Brain microvascular endothelial cell (primary cell): ENCODE data around the gene RBMS3.
A peak's percentile ranks its signal among the peaks of the same experiment; 100 is the strongest.
"Not testable (repeated sequence)": the region's sequence is repeated elsewhere in the genome, so short reads cannot be mapped to it uniquely, and the experiment has no call there.

Experiments used
- DNase-seq: peaks from one replicate; pipeline ENCODE4 v3.0.0-alpha.2; 2020
- H3K27ac ChIP-seq: fragments of 250-450 bp; sonication (Bioruptor Pico); 2 replicates; pipeline ENCODE4 v1.5.1; 2020; ENCODE audit warnings: mild to moderate bottlenecking, moderate library complexity
- H3K27me3 ChIP-seq: fragments of 250-450 bp; sonication (Bioruptor Pico); replicated peaks from 2 replicates; pipeline ENCODE4 v1.5.1; 2020; ENCODE audit warnings: mild to moderate bottlenecking
- H3K36me3 ChIP-seq: fragments of 250-450 bp; sonication (Bioruptor Pico); replicated peaks from 2 replicates; pipeline ENCODE4 v1.5.1; 2020; ENCODE audit warnings: mild to moderate bottlenecking
- H3K4me3 ChIP-seq: 2 replicates; pipeline ENCODE4 v1.5.1; 2011; ENCODE audit warnings: low read depth, mild to moderate bottlenecking, control low read depth, low read length, moderate library complexity
- in situ Hi-C: cut with HindIII; loops from 2 replicates; pipeline ENCODE4 v1.10.0; 2017; ENCODE audit warnings: low sequenced_read_pairs, low pct_ligation_motif_present
- TF ChIP-seq, protein P1 (sequence below): IDR thresholded peaks from 2 replicates; pipeline ENCODE4 v1.5.1; 2011; ENCODE audit warnings: low read depth, mild to moderate bottlenecking, moderate library complexity, low read length, control low read depth, inconsistent platforms; ENCODE audit errors: missing control alignments

The RBMS3 gene

DNA sequence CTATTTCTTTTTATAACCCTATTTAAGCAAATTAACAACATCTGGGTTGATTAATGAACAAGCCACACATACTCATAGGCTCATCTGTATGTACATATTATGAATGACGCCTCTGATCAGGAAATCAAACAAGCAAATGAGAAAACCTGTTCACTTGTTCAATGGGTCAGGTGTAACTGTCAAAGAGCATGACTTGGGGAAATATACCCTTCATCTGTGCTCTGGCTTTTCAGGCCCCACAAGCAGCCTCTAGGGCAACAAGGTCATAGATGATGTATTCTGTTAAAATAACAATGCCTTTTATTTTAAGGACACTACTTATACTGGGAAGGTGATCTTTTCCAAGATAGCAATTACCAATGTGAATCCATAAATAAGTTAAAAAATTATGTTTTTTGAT, 102.0 kb downstream of the RBMS3 start:
- no peaks in the 10 kb centered on the region for H3K36me3 ChIP-seq
- no peak for DNase-seq
- no peaks in the 10 kb centered on the region for H3K27me3 ChIP-seq
- TF ChIP-seq, protein P1, sequence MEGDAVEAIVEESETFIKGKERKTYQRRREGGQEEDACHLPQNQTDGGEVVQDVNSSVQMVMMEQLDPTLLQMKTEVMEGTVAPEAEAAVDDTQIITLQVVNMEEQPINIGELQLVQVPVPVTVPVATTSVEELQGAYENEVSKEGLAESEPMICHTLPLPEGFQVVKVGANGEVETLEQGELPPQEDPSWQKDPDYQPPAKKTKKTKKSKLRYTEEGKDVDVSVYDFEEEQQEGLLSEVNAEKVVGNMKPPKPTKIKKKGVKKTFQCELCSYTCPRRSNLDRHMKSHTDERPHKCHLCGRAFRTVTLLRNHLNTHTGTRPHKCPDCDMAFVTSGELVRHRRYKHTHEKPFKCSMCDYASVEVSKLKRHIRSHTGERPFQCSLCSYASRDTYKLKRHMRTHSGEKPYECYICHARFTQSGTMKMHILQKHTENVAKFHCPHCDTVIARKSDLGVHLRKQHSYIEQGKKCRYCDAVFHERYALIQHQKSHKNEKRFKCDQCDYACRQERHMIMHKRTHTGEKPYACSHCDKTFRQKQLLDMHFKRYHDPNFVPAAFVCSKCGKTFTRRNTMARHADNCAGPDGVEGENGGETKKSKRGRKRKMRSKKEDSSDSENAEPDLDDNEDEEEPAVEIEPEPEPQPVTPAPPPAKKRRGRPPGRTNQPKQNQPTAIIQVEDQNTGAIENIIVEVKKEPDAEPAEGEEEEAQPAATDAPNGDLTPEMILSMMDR: no peak
- no peak overlapping the region for H3K4me3 ChIP-seq
- in situ Hi-C loops: no loop called here
- no peak overlapping the region for H3K27ac ChIP-seq

DNA sequence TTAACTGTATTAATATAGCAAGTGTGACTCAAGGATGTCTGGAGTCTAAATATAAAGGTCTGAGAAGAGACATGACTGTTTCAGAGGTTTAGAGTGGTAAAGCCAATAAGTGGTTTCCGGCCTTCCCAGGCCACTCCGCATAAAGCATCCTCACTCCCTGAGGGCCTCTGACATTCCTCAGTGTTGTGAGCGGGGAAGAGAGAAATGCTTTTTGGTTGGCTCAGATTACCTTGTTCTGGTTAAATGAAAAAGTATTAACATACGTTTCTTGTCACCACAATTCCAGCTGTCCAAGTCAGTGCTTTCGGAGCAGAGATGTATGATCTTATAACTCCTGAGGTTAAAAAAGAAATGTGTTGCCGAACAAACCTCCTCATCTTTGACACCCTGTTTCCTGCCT, 103.8 kb downstream of the RBMS3 start:
- DNase-seq: peak; percentile 84
- peak overlapping the region; percentile 84 for H3K27ac ChIP-seq
- TF ChIP-seq, protein P1: no peak

DNA sequence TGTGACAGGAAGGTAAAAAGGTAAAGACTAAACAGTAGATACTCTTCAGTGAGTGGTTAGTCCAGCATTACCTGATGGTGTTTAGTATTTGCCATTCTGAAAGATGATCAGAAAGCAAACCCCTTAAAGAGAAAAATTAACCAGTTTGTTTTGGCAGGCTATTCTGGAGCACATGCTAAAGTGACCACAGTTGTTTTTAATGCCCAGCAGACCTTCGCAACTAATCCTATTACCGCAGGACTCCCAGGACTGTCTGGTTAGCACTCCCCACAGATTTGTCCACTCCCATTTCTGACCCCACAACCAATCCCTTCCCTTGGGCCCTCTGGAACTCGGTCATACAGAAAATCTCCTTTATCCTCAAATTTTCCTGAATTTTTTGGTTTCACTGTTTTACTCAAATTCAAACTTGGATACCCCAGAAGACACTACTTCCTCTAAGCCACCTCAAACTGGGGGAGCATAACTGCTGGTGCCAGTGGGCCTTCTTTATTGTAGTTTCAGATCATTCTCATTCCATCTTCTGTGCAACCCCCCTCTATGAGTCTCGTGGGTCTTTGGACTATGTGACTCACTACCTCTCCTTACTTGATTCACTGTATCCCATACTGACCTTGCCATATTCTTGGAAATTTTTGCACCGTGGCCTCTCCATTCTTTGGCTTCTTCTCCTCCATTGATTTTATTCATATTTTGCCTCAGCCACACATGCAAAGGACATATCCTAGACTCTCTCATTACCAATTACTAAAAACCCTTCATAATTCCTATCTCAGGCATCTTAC, 104.4 kb downstream of the RBMS3 start:
- no peaks in the 10 kb centered on the region for H3K36me3 ChIP-seq
- peak; percentile 66 for DNase-seq
- no peaks in the 10 kb centered on the region for H3K27me3 ChIP-seq
- H3K27ac ChIP-seq: peak overlapping the region; percentile 84
- TF ChIP-seq, protein P1: no peak
- in situ Hi-C loops: no loop called here
- H3K4me3 ChIP-seq: no peak overlapping the region

More for the DNA sequence above, 103.8 kb downstream of the RBMS3 start:
- in situ Hi-C loops: no loop called here
- Histone ChIP-seq H3K36me3 (no peaks in the 10 kb centered on the region), H3K27me3 (no peaks in the 10 kb centered on the region), H3K4me3 (no peak overlapping the region)

DNA sequence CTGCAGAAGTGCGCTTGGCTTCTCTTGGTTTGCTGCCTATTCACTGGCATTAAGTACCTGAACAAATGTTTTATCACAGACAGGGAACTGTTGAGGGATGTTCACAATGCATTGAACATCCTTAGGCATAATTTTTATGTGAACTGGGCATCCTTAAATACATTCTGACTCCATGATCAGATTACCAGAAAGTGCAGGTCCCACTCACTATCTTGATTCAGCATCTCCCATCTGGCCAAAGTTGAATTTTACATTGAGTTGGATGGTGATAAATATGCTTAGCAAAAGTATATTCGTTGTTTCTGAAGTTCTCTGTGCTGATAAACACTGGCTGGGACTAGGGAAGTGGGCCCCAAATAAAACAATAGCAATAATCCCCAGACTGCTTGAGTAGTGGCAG, 108.5 kb downstream of the RBMS3 start:
- TF ChIP-seq, protein P1: no peak
- Histone ChIP-seq H3K27ac (no peak overlapping the region), H3K36me3 (no peaks in the 10 kb centered on the region), H3K4me3 (no peak overlapping the region), H3K27me3 (no peaks in the 10 kb centered on the region)
- in situ Hi-C loops: no loop called here
- no peak for DNase-seq

DNA sequence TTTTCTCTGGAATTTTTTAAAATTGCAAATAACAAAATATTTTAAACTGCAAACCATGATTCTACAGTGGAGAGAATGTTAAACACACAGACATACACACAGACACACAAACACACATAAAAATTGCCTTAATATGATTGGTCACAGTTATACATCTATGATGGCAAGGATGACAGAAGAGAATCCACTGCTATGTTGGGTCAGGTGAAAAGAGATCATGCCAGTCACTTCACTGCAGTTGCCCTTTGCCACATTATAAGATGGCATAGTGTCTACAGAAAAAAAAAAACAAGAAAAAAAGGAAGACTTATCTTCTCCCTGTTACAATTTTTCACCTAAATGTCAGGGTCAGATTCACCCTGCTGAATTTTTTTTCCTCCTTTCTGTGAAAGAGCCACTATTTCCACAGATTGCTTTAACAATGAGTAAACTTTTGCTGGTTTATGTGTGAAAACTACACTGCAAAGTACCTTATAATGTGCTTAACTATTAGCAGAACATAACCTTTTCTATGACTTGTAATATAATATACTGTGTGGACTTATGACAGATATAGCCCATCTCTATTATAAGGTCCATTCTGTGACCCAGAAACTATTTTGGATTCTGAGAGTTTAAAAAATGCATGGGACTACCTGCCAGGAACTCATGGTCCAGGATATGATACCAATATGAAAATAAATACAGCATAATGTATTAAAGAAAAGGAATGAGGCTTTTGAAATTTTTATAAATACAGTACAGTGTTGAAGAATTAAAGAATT, 111.9 kb downstream of the RBMS3 start:
- in situ Hi-C loops: no loop called here

DNA sequence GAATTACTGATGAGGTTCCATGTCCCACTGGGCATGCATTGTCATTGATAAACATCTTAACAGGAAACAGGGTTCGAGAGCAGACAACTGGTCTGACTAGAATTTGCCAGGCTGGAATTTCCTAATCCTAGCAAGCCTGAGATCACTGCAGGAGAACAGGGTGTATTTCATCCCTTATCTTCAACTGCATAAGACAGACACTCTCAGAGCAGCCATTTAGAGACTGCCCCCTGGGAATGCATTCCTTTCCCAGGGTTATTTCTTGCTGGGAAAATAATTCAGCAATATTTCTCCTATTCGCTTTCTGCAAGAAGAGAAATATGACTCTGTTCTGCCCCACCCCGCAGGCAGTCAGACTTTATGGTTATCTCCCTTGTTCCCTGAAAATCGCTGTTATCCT, 113.1 kb downstream of the RBMS3 start:
- DNase-seq: peak; percentile 24
- H3K4me3 ChIP-seq, H3K27me3 ChIP-seq, H3K36me3 ChIP-seq, in situ Hi-C loops, H3K27ac ChIP-seq: not testable (repeated sequence)

More for the DNA sequence above, 111.9 kb downstream of the RBMS3 start:
- Histone ChIP-seq H3K27ac (no peak overlapping the region), H3K27me3 (no peaks in the 10 kb centered on the region), H3K4me3 (no peak overlapping the region), H3K36me3 (no peaks in the 10 kb centered on the region)
- TF ChIP-seq, protein P1: no peak
- no peak for DNase-seq
